Nephron progenitor cell (in vitro differentiated cells): ENCODE measurements around the gene HAND2.

Source experiments
- DNase-seq: peaks from one replicate; pipeline ENCODE4 v3.0.0; 2021
- H3K27ac Mint-ChIP-seq: 2 replicates; pipeline ENCODE4 v1.8.0; 2021; ENCODE audit warnings: mild to moderate bottlenecking, moderate library complexity, mixed read lengths
- H3K27me3 Mint-ChIP-seq: 2 replicates; pipeline ENCODE4 v1.8.0; 2021; ENCODE audit warnings: mild to moderate bottlenecking, low read depth, mixed read lengths; ENCODE audit not compliant: poor library complexity
- H3K36me3 Mint-ChIP-seq: 2 replicates; pipeline ENCODE4 v1.8.0; 2021; ENCODE audit warnings: low read depth, mixed read lengths
- H3K4me1 Mint-ChIP-seq: 2 replicates; pipeline ENCODE4 v1.8.0; 2021; ENCODE audit warnings: mixed read lengths
- H3K4me3 Mint-ChIP-seq: 2 replicates; pipeline ENCODE4 v1.8.0; 2021; ENCODE audit warnings: mild to moderate bottlenecking, moderate library complexity, mixed read lengths
- H3K9me3 Mint-ChIP-seq: 2 replicates; pipeline ENCODE4 v1.8.0; 2021; ENCODE audit warnings: mild to moderate bottlenecking, moderate library complexity, mixed read lengths
- TF ChIP-seq, protein P1 (sequence below): fragments of 200-600 bp; sonication (generic); IDR thresholded peaks from 2 replicates; pipeline ENCODE4 v1.5.0; 2021; ENCODE audit warnings: antibody characterized with exemption

Gene HAND2

GRCh38 chr4:173477016-173477415 lies 53.0 kb downstream of the HAND2 start:
- no peak for DNase-seq
- peaks cover 15% of the 10 kb centered on the region for H3K4me1 Mint-ChIP-seq
- no peaks in the 10 kb centered on the region for H3K9me3 Mint-ChIP-seq
- no peaks in the 10 kb centered on the region for H3K36me3 Mint-ChIP-seq
- H3K27me3 Mint-ChIP-seq: peaks cover 4% of the 10 kb centered on the region
- no peak overlapping the region for H3K4me3 Mint-ChIP-seq
- no peak overlapping the region for H3K27ac Mint-ChIP-seq
- TF ChIP-seq, protein P1, sequence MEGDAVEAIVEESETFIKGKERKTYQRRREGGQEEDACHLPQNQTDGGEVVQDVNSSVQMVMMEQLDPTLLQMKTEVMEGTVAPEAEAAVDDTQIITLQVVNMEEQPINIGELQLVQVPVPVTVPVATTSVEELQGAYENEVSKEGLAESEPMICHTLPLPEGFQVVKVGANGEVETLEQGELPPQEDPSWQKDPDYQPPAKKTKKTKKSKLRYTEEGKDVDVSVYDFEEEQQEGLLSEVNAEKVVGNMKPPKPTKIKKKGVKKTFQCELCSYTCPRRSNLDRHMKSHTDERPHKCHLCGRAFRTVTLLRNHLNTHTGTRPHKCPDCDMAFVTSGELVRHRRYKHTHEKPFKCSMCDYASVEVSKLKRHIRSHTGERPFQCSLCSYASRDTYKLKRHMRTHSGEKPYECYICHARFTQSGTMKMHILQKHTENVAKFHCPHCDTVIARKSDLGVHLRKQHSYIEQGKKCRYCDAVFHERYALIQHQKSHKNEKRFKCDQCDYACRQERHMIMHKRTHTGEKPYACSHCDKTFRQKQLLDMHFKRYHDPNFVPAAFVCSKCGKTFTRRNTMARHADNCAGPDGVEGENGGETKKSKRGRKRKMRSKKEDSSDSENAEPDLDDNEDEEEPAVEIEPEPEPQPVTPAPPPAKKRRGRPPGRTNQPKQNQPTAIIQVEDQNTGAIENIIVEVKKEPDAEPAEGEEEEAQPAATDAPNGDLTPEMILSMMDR: no peak
